Endodermal cell (in vitro differentiated cells): Measurements from ENCODE around the gene LPGAT1. TPM values are rescaled to one million over a fixed set of nuclear protein-coding genes. Genes with fewer than 3 reads are reported as not detected.
A peak's percentile ranks its signal among the peaks of the same experiment; 100 is the strongest.
"Not testable (repeated sequence)": the region's sequence is repeated elsewhere in the genome, so short reads cannot be mapped to it uniquely, and the experiment has no call there.

ENCODE experiments used
- DNase-seq: peaks from one replicate; pipeline ENCODE4 v3.0.0-alpha.2; 2017
- H3K27ac ChIP-seq: 2 replicates; pipeline ENCODE4 v1.5.1; 2013; ENCODE audit warnings: mild to moderate bottlenecking, low read depth, low read length, moderate library complexity
- H3K27me3 ChIP-seq: 2 replicates; pipeline ENCODE4 v1.6.1; 2013; ENCODE audit warnings: mild to moderate bottlenecking, low read length, moderate library complexity; ENCODE audit not compliant: insufficient read depth, control insufficient read depth, poor library complexity, severe bottlenecking
- H3K36me3 ChIP-seq: 2 replicates; pipeline ENCODE4 v1.7.0; 2013; ENCODE audit warnings: mild to moderate bottlenecking, low read length, moderate library complexity; ENCODE audit not compliant: control insufficient read depth, insufficient read depth
- H3K4me1 ChIP-seq: one replicate; pipeline ENCODE4 v1.7.0; 2013; ENCODE audit warnings: low read length; ENCODE audit not compliant: control insufficient read depth, insufficient read depth
- H3K4me3 ChIP-seq: 2 replicates; pipeline ENCODE4 v1.5.1; 2013; ENCODE audit warnings: mild to moderate bottlenecking, low read length, moderate library complexity
- H3K9ac ChIP-seq: 2 replicates; pipeline ENCODE4 v1.6.1; 2013; ENCODE audit warnings: mild to moderate bottlenecking, low read length, moderate library complexity; ENCODE audit not compliant: poor library complexity, severe bottlenecking; ENCODE audit errors: extremely low read depth
- H3K9me3 ChIP-seq: 2 replicates; pipeline ENCODE4 v1.6.1; 2013; ENCODE audit warnings: mild to moderate bottlenecking, low read length, moderate library complexity; ENCODE audit not compliant: control insufficient read depth
- H3K27ac Mint-ChIP-seq: 2 replicates; pipeline ENCODE4 v1.8.0; 2020; ENCODE audit warnings: mixed read lengths
- H3K27me3 Mint-ChIP-seq: 2 replicates; pipeline ENCODE4 v1.8.0; 2021; ENCODE audit warnings: mild to moderate bottlenecking, mixed read lengths; ENCODE audit not compliant: insufficient read depth
- H3K36me3 Mint-ChIP-seq: 2 replicates; pipeline ENCODE4 v1.8.0; 2020; ENCODE audit warnings: low read depth, mixed read lengths
- H3K4me1 Mint-ChIP-seq: 2 replicates; pipeline ENCODE4 v1.8.0; 2020; ENCODE audit warnings: mixed read lengths
- H3K4me3 Mint-ChIP-seq: 2 replicates; pipeline ENCODE4 v1.8.0; 2020; ENCODE audit warnings: mild to moderate bottlenecking, moderate library complexity, mixed read lengths
- H3K9me3 Mint-ChIP-seq: 2 replicates; pipeline ENCODE4 v1.8.0; 2020; ENCODE audit warnings: mild to moderate bottlenecking, mixed read lengths
- WGBS, 2 experiments: methylation state at CpG; one replicate each; pipeline versions ENCODE4 v1.1.5 to v1.1.7; 2013; ENCODE audit warnings: missing lambda C conversion rate in 2 of 2, mixed read lengths in 1 of 2; ENCODE audit not compliant: insufficient coverage in 1 of 2, insufficient read length in 1 of 2; 5-methylcytosine and 5-hydroxymethylcytosine counted together
- total RNA-seq, 2 donors: library from RNA; stranded (reverse); fragmentation: NEBNext Ultra II Directional in 1 of 2; extraction: Animal tissue kit (Norgen Biotek cat#: 25700) in 1 of 2; gene quantifications; 2 replicates in 1 of 2; 3 replicates in 1 of 2; pipeline ENCODE4 v1.2.1, GENCODE V29; 2021
- TF ChIP-seq, protein P1 (sequence below): fragments of 200-600 bp; sonication (generic); conservative IDR thresholded peaks from 2 replicates; pipeline ENCODE4 v1.5.0; 2021; ENCODE audit warnings: antibody characterized with exemption, mild to moderate bottlenecking

LPGAT1 gene
- total RNA-seq, 2 donors from 2014 or later, result 57.0 to 66.9 TPM

DNA sequence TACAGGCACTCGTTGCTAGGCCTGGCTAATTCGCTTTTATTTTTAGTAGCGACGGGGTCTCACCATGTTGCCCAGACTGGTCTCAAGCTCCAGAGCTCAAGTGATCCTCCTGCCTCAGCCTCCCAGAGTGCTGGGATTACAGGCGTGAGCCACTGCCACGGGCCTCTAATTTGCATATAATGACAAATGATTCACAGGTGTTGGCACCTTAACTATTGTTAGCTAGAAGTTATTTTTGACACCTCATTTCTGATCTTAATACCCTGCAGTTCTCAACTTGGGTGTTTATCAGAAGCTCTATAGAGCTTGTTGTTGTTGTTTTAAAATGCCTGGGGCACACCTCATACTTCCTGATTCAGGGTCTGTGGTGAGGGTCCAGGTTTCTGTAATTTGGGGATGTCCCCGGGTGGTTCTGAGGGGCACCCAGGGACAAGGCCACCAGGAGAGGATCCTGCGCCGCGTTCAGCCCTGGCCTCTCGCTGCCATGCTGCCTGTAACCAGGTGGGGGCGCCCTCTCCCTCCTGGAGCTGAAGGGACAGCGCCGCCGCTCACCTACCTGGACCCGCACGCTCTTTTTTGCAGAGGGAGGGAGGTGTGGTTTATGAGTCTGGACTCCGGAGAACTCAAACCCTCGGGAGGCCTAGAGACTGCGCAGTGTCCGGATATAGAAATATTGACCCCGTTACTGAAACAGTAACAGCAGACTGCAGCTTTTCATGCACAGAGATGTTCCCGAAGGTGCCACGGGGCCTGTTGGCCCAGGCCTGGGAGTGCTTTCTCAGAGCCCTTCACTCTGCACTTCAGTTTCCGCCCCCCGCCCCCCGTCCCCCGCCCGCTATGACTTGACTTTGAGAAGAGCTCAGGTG, 132.2 kb downstream of the LPGAT1 start:
- Mint-ChIP-seq H3K27ac (no peak overlapping the region), H3K4me1 (peaks cover 21% of the 10 kb centered on the region)
- no peak overlapping the region for H3K4me3 ChIP-seq

DNA sequence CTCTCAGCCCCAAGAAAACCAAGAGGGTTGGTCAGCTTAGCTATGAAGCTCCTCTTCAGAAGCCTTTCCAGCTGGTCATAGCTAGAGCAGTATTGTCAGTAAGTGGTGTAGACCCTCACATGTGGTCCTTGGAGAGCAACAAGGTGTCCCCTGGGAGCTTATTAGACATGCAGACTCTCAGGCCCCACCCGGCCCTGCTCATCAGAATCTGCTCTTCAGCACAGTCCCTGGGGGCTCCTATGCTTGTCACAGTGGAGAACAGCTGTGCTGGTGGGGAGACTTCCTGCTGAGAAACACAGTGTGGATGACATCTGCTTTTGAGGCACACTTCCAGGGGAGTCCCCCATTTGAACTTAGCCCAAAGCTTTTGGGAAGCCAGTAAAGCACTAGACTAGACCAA, 133.2 kb downstream of the LPGAT1 start:
- Histone ChIP-seq H3K27me3 (no peaks in the 10 kb centered on the region), H3K27ac (no peak overlapping the region), H3K9ac (no peak overlapping the region), H3K9me3 (peaks cover 28% of the 10 kb centered on the region), H3K36me3 (no peaks in the 10 kb centered on the region), H3K4me1 (peaks cover 11% of the 10 kb centered on the region), H3K4me3 (no peak overlapping the region)
- TF ChIP-seq, protein P1, sequence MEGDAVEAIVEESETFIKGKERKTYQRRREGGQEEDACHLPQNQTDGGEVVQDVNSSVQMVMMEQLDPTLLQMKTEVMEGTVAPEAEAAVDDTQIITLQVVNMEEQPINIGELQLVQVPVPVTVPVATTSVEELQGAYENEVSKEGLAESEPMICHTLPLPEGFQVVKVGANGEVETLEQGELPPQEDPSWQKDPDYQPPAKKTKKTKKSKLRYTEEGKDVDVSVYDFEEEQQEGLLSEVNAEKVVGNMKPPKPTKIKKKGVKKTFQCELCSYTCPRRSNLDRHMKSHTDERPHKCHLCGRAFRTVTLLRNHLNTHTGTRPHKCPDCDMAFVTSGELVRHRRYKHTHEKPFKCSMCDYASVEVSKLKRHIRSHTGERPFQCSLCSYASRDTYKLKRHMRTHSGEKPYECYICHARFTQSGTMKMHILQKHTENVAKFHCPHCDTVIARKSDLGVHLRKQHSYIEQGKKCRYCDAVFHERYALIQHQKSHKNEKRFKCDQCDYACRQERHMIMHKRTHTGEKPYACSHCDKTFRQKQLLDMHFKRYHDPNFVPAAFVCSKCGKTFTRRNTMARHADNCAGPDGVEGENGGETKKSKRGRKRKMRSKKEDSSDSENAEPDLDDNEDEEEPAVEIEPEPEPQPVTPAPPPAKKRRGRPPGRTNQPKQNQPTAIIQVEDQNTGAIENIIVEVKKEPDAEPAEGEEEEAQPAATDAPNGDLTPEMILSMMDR, result no peak
- H3K27me3 Mint-ChIP-seq, result peaks cover 43% of the 10 kb centered on the region
- 86% methylated on average over 1 of the region's 1 CpG; no CpG with 5 or more reads in 1 of the 2 experiments for WGBS, 2 experiments
- H3K9me3 Mint-ChIP-seq, result peaks cover 24% of the 10 kb centered on the region
- no peak for DNase-seq
- H3K4me1 Mint-ChIP-seq, result peaks cover 16% of the 10 kb centered on the region
- H3K27ac Mint-ChIP-seq, result no peak overlapping the region
- no peak overlapping the region for H3K4me3 Mint-ChIP-seq
- H3K36me3 Mint-ChIP-seq, result peaks cover 4% of the 10 kb centered on the region

More for the DNA sequence above, 132.2 kb downstream of the LPGAT1 start:
- Mint-ChIP-seq H3K36me3 (peaks cover 4% of the 10 kb centered on the region), H3K9me3 (peaks cover 22% of the 10 kb centered on the region), H3K27me3 (peaks cover 39% of the 10 kb centered on the region), H3K4me3 (peak overlapping the region; percentile 52)
- TF ChIP-seq, protein P1, result peak; percentile 99
- no peaks in the 10 kb centered on the region for H3K27me3 ChIP-seq
- no peak overlapping the region for H3K9ac ChIP-seq
- H3K27ac ChIP-seq, result no peak overlapping the region
- 24 to 53% methylated on average over 15 to 29 of the region's 29 CpGs for WGBS, 2 experiments
- peaks cover 11% of the 10 kb centered on the region for H3K4me1 ChIP-seq
- no peaks in the 10 kb centered on the region for H3K36me3 ChIP-seq
- peaks cover 20% of the 10 kb centered on the region for H3K9me3 ChIP-seq
- DNase-seq, result peak; percentile 97

DNA sequence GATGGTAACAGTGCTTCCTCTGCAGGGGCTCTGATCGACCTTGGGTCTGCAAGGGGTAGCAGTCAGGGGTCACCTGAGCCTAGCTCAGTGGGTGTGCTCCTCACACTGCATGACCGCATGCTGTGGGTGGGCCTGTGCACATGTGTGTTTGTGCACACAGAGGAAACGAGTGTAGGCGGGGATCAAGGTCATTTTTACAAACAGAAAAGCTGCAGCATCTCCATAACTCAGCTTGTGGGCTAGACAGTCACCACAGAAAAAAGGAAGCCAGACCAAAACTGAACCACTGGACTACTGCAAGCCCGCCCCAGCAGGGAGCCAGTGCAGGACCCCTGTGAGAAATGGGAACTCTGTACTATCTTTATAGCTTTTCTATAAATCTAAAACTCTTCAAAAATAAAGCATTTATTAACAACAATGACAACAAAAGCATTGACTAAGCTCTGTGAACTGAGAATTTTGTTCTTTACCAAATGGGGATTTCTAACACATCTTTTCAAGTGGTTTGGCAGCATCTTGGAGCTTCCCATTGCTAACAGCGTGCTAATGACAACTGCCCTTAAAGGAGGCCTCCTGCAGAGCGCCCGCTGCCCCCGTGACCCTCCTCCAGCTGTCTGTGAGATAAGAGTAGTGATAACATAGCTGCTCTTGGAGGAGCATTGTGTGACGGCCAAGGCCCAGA, 135.3 kb downstream of the LPGAT1 start:
- WGBS, 2 experiments, result 48 to 57% methylated on average over 2 to 10 of the region's 10 CpGs
- TF ChIP-seq, protein P1, result no peak
- H3K4me1 Mint-ChIP-seq, result peaks cover 19% of the 10 kb centered on the region
- Histone ChIP-seq H3K27ac (no peak overlapping the region), H3K27me3 (no peaks in the 10 kb centered on the region), H3K9ac (no peak overlapping the region), H3K4me3 (no peak overlapping the region), H3K36me3 (no peaks in the 10 kb centered on the region), H3K9me3 (peaks cover 28% of the 10 kb centered on the region), H3K4me1 (peaks cover 11% of the 10 kb centered on the region)
- H3K9me3 Mint-ChIP-seq, result peaks cover 24% of the 10 kb centered on the region
- H3K36me3 Mint-ChIP-seq, result peaks cover 4% of the 10 kb centered on the region
- H3K4me3 Mint-ChIP-seq, result no peak overlapping the region
- peak overlapping the region; percentile 66 for H3K27ac Mint-ChIP-seq
- peaks cover 32% of the 10 kb centered on the region for H3K27me3 Mint-ChIP-seq
- DNase-seq, result peak; percentile 85

DNA sequence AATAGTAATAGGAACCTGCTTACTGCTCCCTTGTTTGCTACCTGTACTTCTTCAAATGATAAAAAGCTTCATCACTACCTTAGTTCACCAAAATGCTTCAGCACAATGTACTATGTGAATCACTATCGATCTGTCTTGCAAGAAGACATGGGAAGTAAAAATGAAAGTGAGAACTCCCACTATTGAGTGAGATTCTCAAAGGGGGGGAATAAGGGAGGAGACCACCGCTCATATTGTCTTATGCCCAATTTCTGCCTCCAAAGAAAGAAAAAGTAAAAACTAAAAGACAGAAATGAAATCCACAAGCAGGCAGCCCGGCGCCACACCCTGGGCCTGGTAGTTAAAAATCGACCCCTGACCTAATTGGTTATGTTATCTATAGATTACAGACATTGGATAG, 136.7 kb downstream of the LPGAT1 start:
- WGBS, 2 experiments, result 96 to 100% methylated on average over 1 to 5 of the region's 5 CpGs
- H3K36me3 Mint-ChIP-seq, H3K9ac ChIP-seq: not testable (repeated sequence)

More for the DNA sequence above, 136.7 kb downstream of the LPGAT1 start:
- H3K36me3 ChIP-seq, H3K27ac Mint-ChIP-seq, H3K27me3 ChIP-seq, DNase-seq, H3K4me3 Mint-ChIP-seq, H3K4me3 ChIP-seq, H3K27ac ChIP-seq: not testable (repeated sequence)
- peaks cover 28% of the 10 kb centered on the region for H3K9me3 ChIP-seq
- Mint-ChIP-seq H3K4me1 (peaks cover 14% of the 10 kb centered on the region), H3K27me3 (peaks cover 21% of the 10 kb centered on the region), H3K9me3 (peaks cover 24% of the 10 kb centered on the region)
- peaks cover 11% of the 10 kb centered on the region for H3K4me1 ChIP-seq
